Activated naive CD8-positive, alpha-beta T cell treated with anti-CD3 and anti-CD28 coated beads, Interleukin-2, amount 10 ng/mL, durations not matched to agents 7 days and 5 days (primary cell): ENCODE measurements around the gene PLEKHG7. TPM values are rescaled to one million over a fixed set of nuclear protein-coding genes. Genes with fewer than 3 reads are reported as not detected.
"Not testable (repeated sequence)": the region's sequence is repeated elsewhere in the genome, so short reads cannot be mapped to it uniquely, and the experiment has no call there.

Source experiments
- ATAC-seq: fragments of 150-1000 bp; cut with Tn5 transposase; one replicate; pipeline ENCODE4 v1.10.0; 2021; ENCODE audit warnings: low read depth, moderate library complexity
- POLR2A ChIA-PET: fragments of 350-600 bp; sonication (Branson Sonifier 250); formaldehyde crosslinking; loops from one replicate; lab custom pipeline; 2021; ENCODE audit warnings: antibody characterized with exemption; lab: Charles Lee
- DNase-seq: peaks from one replicate; pipeline ENCODE4 v3.0.0; 2021
- H3K27ac Mint-ChIP-seq: one replicate; pipeline ENCODE4 v1.8.0; 2022; ENCODE audit warnings: mild to moderate bottlenecking, mixed read lengths
- H3K27me3 Mint-ChIP-seq: one replicate; pipeline ENCODE4 v1.8.0; 2022; ENCODE audit warnings: mild to moderate bottlenecking, moderate library complexity, mixed read lengths
- H3K36me3 Mint-ChIP-seq: one replicate; pipeline ENCODE4 v1.8.0; 2021; ENCODE audit warnings: mild to moderate bottlenecking, mixed read lengths
- H3K4me1 Mint-ChIP-seq: one replicate; pipeline ENCODE4 v1.8.0; 2021; ENCODE audit warnings: mixed read lengths
- H3K4me3 Mint-ChIP-seq: one replicate; pipeline ENCODE4 v1.8.0; 2022; ENCODE audit warnings: mild to moderate bottlenecking, moderate library complexity, mixed read lengths
- H3K9me3 Mint-ChIP-seq: one replicate; pipeline ENCODE4 v1.8.0; 2021; ENCODE audit warnings: mixed read lengths
- total RNA-seq, 2 experiments: library from RNA; stranded (reverse); gene quantifications; one replicate each; pipeline ENCODE4 v1.2.3, GENCODE V29; 2021

PLEKHG7 gene
- total RNA-seq, 2 experiments from 2014 or later = not detected

DNA sequence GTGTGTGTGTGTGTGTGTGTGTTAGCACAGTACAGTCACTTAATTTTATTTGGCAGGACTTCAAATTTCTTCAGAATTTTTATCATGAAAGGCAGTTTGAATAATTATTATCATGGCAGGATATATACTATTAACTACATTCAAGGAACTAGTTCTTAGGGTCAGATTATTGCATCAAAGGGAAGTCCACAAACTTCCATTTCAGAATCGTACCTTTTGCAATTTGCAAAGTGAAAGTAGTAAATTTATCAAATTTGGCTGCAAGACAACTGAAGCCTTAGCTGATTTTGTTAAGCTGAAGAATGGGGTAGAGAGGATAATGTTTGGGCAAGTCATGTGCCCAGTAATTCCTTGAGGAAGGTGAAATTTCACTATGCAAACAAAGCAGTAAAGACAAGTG lies 68.2 kb downstream of the PLEKHG7 start:
- ATAC-seq (no peak), DNase-seq (no peak)
- Mint-ChIP-seq H3K27me3 (no peaks in the 10 kb centered on the region), H3K4me3 (no peak overlapping the region), H3K27ac (no peak overlapping the region), H3K9me3 (no peaks in the 10 kb centered on the region), H3K36me3 (peaks cover 4% of the 10 kb centered on the region), H3K4me1 (peaks cover 11% of the 10 kb centered on the region)
- POLR2A ChIA-PET = no interaction called here

DNA sequence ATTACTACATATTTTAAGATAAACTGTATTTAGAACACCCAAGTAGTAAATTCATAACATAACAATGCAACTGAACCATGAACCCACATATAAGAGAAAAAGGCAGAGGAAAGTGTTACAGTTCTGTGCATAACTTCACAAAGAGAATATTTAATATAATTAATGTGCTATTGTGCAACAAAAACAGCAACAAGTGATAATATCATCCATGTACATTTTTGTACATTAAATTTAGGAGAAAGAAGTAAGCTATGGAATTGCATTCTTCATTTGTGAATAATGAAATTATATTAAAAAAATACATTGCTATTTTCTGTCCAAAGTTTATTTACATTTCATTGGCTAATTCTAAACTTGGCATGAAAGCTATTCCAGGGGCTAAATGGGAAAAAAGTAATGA lies 72.6 kb downstream of the PLEKHG7 start:
- DNase-seq (no peak), ATAC-seq (no peak)
- no peak overlapping the region for H3K4me3 Mint-ChIP-seq
- H3K4me1 Mint-ChIP-seq = no peaks in the 10 kb centered on the region
- POLR2A ChIA-PET = no interaction called here
- peaks cover 20% of the 10 kb centered on the region for H3K36me3 Mint-ChIP-seq
- no peaks in the 10 kb centered on the region for H3K27me3 Mint-ChIP-seq
- no peak overlapping the region for H3K27ac Mint-ChIP-seq
- no peaks in the 10 kb centered on the region for H3K9me3 Mint-ChIP-seq

DNA sequence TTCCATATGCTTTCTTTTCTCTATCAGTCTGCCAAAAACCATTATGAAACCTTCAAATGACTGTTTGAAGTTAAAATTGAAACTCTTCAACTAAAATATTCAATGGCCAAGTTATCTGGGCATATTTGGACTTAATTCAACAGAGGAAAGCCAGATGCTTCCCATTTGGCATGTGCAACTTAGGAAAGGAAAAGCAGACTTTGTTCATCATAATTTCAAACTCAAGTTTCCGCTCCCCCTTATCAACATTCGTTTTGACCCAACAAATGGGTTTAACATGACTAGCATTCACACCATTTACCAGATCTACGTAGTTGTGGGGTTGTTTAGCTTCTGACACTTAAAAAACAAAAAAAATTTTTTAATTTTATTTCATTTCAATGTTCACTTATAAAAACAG lies 75.7 kb downstream of the PLEKHG7 start:
- POLR2A ChIA-PET = no interaction called here
- Mint-ChIP-seq H3K9me3 (no peaks in the 10 kb centered on the region), H3K27me3 (no peaks in the 10 kb centered on the region), H3K4me1 (no peaks in the 10 kb centered on the region), H3K36me3 (peaks cover 25% of the 10 kb centered on the region), H3K27ac (no peak overlapping the region), H3K4me3 (no peak overlapping the region)
- no peak for ATAC-seq
- DNase-seq = no peak

DNA sequence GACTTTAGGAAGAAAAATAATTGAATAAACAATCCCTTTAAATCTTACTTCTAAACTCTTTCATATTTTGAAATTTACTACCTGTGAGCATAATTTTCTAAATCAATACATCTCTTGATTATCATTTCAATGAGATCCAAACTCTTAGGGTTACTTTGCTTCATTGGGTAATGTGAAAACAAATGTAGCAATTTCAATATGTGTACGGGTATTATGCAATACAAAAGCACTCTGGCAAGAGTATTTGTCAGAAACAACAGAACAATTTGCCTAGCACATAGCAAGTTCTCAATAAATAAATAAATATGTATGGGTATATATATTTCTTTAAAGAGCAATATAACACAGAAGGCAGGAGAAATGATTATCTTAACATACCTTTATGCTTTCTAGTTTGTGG lies 77.1 kb downstream of the PLEKHG7 start:
- Mint-ChIP-seq H3K4me1 (peaks cover 2% of the 10 kb centered on the region), H3K27me3 (no peaks in the 10 kb centered on the region), H3K36me3 (peaks cover 24% of the 10 kb centered on the region), H3K9me3 (no peaks in the 10 kb centered on the region), H3K27ac (no peak overlapping the region), H3K4me3 (no peak overlapping the region)
- DNase-seq (no peak), ATAC-seq (no peak)
- POLR2A ChIA-PET = no interaction called here

DNA sequence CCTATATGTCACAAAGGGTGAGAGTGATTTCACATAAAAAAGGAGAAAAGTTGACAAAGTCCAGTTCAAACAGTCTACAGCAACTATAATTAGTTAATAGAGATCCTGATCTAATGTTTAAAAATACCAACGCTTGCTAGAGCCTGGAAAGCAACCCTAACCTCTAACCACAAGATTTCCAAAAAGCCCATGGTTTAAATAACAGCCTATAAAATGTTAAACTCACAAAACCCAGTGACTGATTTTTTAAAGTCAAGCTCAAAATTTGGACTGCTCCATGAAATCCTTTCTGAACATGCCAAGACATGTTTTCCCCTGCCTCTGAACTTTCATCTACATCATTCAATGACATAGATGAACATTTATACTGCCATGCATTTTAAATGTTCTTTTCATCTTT lies 81.6 kb downstream of the PLEKHG7 start:
- H3K27me3 Mint-ChIP-seq = no peaks in the 10 kb centered on the region
- ATAC-seq (no peak), DNase-seq (no peak)
- H3K9me3 Mint-ChIP-seq = no peaks in the 10 kb centered on the region
- peaks cover 5% of the 10 kb centered on the region for H3K4me1 Mint-ChIP-seq
- POLR2A ChIA-PET = interaction anchor here (1.1 kb wide), 1 partner anchor 143 kb away, joined by 3 read pairs; no protein-coding TSS in a partner anchor
- no peak overlapping the region for H3K4me3 Mint-ChIP-seq
- no peak overlapping the region for H3K27ac Mint-ChIP-seq
- peaks cover 17% of the 10 kb centered on the region for H3K36me3 Mint-ChIP-seq

DNA sequence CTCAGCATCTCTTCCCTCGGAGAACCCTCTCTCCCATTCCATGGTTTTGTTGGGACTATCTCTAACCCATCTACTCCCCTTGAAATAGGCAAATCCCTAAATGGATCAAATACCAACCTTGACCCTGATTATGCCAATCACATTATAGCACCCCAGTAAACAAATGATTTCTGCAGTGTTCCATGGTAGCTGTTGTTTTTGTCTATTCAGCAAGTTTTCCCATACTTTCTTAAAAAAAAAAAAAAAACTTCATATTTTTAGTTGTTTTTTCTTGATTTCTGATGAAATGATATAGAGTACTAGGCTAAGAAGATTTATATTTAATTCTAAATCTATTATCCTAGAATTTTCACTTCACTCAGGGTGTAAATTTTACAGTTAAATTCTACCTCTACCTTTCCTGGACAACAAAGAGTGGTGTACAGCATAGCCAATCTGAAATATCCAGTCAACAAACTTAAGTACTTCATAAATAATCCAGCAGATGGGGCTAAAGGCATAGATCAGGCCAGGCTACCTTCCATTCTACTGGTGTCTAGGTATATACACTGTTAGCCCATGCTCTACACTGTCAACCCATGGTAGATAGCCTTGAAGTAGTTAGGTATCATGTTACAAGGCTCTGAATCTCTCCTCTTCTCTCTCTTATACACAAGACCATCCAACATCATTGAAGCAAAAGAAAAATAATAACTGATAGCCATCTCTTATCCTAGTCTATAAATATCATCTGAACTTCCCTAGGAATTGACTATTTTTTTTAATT lies 82.2 kb downstream of the PLEKHG7 start:
- ATAC-seq = peak; percentile 99
- no peak overlapping the region for H3K4me3 Mint-ChIP-seq
- POLR2A ChIA-PET = interaction anchor here (1.1 kb wide), 1 partner anchor 142 kb away, joined by 3 read pairs; no protein-coding TSS in a partner anchor
- H3K36me3 Mint-ChIP-seq = peaks cover 21% of the 10 kb centered on the region
- no peaks in the 10 kb centered on the region for H3K9me3 Mint-ChIP-seq
- H3K27ac Mint-ChIP-seq = no peak overlapping the region
- H3K4me1 Mint-ChIP-seq = peaks cover 5% of the 10 kb centered on the region
- DNase-seq = no peak
- H3K27me3 Mint-ChIP-seq = no peaks in the 10 kb centered on the region

DNA sequence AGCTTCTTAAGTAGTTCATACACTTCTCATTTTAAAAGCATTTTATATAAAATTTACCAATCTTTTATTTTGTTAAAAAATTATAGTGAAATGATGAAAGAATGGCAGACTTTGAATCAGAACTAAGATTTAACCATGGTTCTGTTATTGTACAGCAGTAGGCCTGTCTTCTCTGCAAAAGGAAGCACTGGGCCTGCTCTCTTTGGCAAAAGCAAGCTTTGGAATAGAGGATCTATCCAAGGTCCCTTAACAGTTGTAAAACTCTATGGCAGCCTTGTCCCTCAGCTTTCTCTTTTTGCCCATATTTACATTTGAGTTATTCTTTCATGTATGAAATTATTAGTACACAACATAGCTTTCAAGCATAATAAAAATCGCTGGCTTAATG lies 82.8 kb downstream of the PLEKHG7 start:
- Mint-ChIP-seq H3K36me3 (peaks cover 27% of the 10 kb centered on the region), H3K27me3 (no peaks in the 10 kb centered on the region), H3K4me1 (peaks cover 8% of the 10 kb centered on the region), H3K9me3 (peaks cover 4% of the 10 kb centered on the region), H3K27ac (no peak overlapping the region), H3K4me3 (no peak overlapping the region)
- POLR2A ChIA-PET = no interaction called here
- DNase-seq = no peak
- no peak for ATAC-seq

DNA sequence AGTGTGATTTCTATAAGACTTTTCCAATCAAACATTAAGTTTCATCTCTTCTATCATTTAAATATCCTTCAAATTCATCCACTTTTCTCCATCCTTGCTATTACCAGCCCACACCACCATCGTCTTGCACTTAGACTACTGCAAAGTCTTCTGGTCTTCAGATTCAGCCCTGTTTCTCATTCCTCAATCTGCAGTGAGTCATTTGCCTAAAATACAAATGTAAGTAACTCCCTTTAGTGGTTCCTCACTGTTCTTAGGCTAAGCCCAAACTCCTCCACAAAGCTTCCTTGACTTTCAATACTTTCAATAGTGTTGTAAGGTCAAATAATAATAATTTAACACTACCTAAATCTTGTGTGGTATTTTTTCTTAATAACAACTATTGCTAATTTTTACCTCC lies 83.3 kb downstream of the PLEKHG7 start:
- H3K4me1 Mint-ChIP-seq = peaks cover 8% of the 10 kb centered on the region
- no peak overlapping the region for H3K27ac Mint-ChIP-seq
- H3K4me3 Mint-ChIP-seq = no peak overlapping the region
- DNase-seq = no peak
- H3K9me3 Mint-ChIP-seq = peaks cover 4% of the 10 kb centered on the region
- POLR2A ChIA-PET = no interaction called here
- peaks cover 30% of the 10 kb centered on the region for H3K36me3 Mint-ChIP-seq
- H3K27me3 Mint-ChIP-seq = no peaks in the 10 kb centered on the region
- no peak for ATAC-seq

DNA sequence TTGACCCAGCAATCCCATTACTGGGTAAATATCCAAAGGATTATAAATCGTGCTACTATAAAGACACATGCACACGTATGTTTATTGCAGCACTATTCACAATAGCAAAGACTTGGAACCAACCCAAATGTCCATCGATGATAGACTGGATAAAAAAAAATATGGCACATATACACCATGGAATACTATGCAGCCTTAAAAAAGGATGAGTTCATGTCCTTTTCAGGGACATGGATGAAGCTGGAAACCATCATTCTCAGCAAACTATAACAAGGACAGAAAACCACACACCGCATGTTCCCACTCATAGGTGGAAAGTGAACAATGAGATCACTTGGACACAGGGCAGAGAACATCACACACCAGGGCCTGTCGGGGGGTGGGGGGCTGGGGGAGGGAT lies 91.6 kb downstream of the PLEKHG7 start:
- DNase-seq, POLR2A ChIA-PET, H3K9me3 Mint-ChIP-seq, H3K27ac Mint-ChIP-seq, H3K4me3 Mint-ChIP-seq, ATAC-seq, H3K4me1 Mint-ChIP-seq, H3K27me3 Mint-ChIP-seq: not testable (repeated sequence)
- H3K36me3 Mint-ChIP-seq = peaks cover 67% of the 10 kb centered on the region

DNA sequence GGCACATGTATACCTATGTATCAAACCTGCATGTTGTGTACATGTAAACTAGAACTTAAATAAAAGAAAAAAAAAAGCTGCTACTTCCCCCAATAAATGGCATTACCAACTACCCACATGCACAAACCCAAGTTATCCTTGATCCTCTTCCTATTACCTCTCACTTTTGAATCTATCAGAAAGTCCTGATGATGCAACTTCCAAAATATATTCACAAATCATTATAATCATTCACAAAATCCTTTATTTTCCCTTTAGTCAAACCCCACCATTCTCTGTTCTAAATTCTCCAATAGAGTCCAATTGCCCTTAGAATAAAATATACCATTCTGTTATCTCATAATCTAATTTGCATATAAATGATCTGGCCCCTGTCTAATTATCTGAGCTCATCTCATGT lies 92.0 kb downstream of the PLEKHG7 start:
- DNase-seq (no peak), ATAC-seq (no peak)
- H3K4me3 Mint-ChIP-seq = no peak overlapping the region
- POLR2A ChIA-PET = interaction anchor here (0.6 kb wide), 2 partner anchors 18 to 90 kb away, joined by 3 read pairs; no protein-coding TSS in a partner anchor
- no peaks in the 10 kb centered on the region for H3K27me3 Mint-ChIP-seq
- H3K9me3 Mint-ChIP-seq = peaks cover 9% of the 10 kb centered on the region
- peaks cover 63% of the 10 kb centered on the region for H3K36me3 Mint-ChIP-seq
- no peak overlapping the region for H3K27ac Mint-ChIP-seq
- peaks cover 4% of the 10 kb centered on the region for H3K4me1 Mint-ChIP-seq

DNA sequence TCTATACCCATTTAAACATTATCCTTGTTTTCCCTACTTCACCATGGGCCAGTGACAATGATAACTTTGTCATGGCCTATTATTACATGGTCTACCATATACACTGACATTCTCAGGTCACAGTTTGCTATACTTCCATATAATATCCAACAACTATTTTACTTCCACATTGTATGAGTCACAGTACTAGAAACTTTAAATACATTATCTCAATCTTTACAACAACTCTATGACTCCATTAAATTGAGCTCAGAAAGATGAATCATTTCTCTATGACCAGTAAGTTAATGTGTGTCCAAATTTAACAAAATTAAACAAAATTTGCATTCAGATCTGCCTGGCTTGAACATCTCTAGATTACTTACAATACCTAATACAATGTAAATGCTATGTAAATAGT lies 93.9 kb downstream of the PLEKHG7 start:
- ATAC-seq (no peak), DNase-seq (no peak)
- Mint-ChIP-seq H3K4me3 (no peak overlapping the region), H3K9me3 (peaks cover 3% of the 10 kb centered on the region), H3K4me1 (no peaks in the 10 kb centered on the region), H3K36me3 (peaks cover 54% of the 10 kb centered on the region), H3K27me3 (no peaks in the 10 kb centered on the region), H3K27ac (no peak overlapping the region)
- POLR2A ChIA-PET = interaction anchor here (0.6 kb wide), 1 partner anchor 30 kb away, joined by 3 read pairs; no protein-coding TSS in a partner anchor

DNA sequence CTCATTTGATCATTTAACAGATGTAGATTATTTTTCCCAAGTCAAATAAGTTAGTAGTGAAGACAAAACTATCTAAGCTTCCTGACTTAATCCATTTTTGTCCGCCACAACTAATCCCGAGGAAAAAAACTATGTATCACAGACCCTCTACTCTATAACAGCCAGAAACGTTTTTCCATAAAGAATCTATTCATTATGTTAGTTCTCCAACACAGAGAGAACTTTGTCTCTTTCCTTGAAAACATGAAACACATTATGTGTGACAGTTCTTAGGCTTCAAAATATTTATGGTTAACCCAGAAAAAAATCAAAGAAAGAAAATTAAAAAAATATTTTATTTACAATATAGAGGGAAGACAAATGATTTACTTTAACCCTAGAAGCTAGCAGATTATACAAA lies 100.1 kb downstream of the PLEKHG7 start:
- Mint-ChIP-seq H3K27me3 (no peaks in the 10 kb centered on the region), H3K36me3 (peaks cover 42% of the 10 kb centered on the region), H3K27ac (no peak overlapping the region), H3K4me1 (no peaks in the 10 kb centered on the region), H3K9me3 (peaks cover 2% of the 10 kb centered on the region), H3K4me3 (no peak overlapping the region)
- ATAC-seq (no peak), DNase-seq (no peak)
- POLR2A ChIA-PET = no interaction called here

DNA sequence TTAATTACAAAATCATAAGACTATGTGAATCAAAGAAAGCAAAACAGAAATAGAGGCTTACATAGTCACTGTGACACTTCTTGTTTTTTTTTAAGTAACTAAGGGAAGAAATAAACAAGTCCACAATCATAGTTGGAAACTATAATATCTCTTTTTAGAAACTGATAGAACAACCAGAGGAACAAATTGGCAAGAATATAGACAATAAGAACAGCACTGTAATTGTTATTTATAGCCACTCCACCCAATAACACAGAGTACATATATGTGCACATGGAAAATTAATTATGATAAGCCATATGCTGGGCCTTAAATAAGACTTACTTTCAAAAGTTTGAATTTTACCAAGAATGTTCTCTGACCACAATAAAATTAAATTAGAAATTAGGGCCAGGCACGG lies 101.1 kb downstream of the PLEKHG7 start:
- Mint-ChIP-seq H3K36me3 (peaks cover 47% of the 10 kb centered on the region), H3K4me1 (no peaks in the 10 kb centered on the region), H3K27ac (no peak overlapping the region), H3K4me3 (no peak overlapping the region), H3K27me3 (no peaks in the 10 kb centered on the region), H3K9me3 (peaks cover 2% of the 10 kb centered on the region)
- ATAC-seq (no peak), DNase-seq (no peak)
- POLR2A ChIA-PET = no interaction called here

DNA sequence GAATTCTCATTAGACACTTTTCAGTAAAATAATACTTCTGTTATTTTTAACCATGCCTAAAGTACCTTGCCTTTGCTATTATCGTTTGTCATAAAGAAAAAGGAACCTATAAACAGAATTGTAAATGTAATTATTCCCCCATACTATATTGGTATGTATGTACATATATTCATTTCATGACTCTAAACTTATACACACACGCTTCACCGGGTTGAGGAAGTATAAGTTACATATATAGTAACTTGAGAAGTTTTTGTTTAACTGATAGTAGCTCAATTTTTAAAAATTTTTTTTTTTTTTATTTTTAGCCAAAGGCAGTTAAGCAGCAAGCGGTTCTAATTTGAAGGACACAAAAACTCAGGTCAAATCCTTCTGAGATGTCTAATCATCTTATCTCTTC lies 107.6 kb downstream of the PLEKHG7 start:
- ATAC-seq (no peak), DNase-seq (no peak)
- Mint-ChIP-seq H3K9me3 (peaks cover 2% of the 10 kb centered on the region), H3K4me1 (no peaks in the 10 kb centered on the region), H3K27me3 (no peaks in the 10 kb centered on the region), H3K27ac (no peak overlapping the region), H3K36me3 (peaks cover 40% of the 10 kb centered on the region), H3K4me3 (no peak overlapping the region)
- POLR2A ChIA-PET = no interaction called here
